ACC112 (cell line): ENCODE measurements around the gene PTPRE.

ENCODE experiments used
- H2AFZ ChIP-seq: fragments of 200-600 bp; sonication (generic); one replicate; pipeline ENCODE4 v1.6.0; 2017; ENCODE audit warnings: antibody characterized with exemption, low read length; ENCODE audit not compliant: unreplicated experiment
- H3K27ac ChIP-seq: fragments of 200-600 bp; sonication (generic); 2 replicates; pipeline ENCODE4 v1.5.1; 2014; ENCODE audit warnings: low read depth, mild to moderate bottlenecking, antibody characterized with exemption, low read length, moderate library complexity
- H3K27me3 ChIP-seq: fragments of 200-600 bp; sonication (generic); 2 replicates; pipeline ENCODE4 v1.6.1; 2014; ENCODE audit warnings: mild to moderate bottlenecking, antibody characterized with exemption, low read length, moderate library complexity, mixed read lengths; ENCODE audit not compliant: insufficient read depth
- H3K36me3 ChIP-seq: fragments of 200-600 bp; sonication (generic); 2 replicates; pipeline ENCODE4 v1.6.1; 2016; ENCODE audit warnings: mild to moderate bottlenecking, antibody characterized with exemption, low read length, moderate library complexity, mixed read lengths; ENCODE audit not compliant: insufficient read depth
- H3K4me1 ChIP-seq: fragments of 200-600 bp; sonication (generic); one replicate; pipeline ENCODE4 v1.6.1; 2016; ENCODE audit warnings: low read length, mixed read lengths; ENCODE audit not compliant: insufficient read depth, unreplicated experiment, control insufficient read depth
- H3K4me3 ChIP-seq: fragments of 200-600 bp; sonication (generic); 2 replicates; pipeline ENCODE4 v1.5.1; 2014; ENCODE audit warnings: mild to moderate bottlenecking, low read depth, low read length
- H3K79me2 ChIP-seq: fragments of 200-600 bp; sonication (generic); one replicate; pipeline ENCODE4 v1.6.0; 2016; ENCODE audit warnings: low read length; ENCODE audit not compliant: control insufficient read depth, unreplicated experiment, insufficient read depth

The PTPRE gene

GRCh38 chr10:127953876-127954275 is 47.0 kb downstream of the PTPRE start:
- Histone ChIP-seq H3K4me1 (peaks cover 6% of the 10 kb centered on the region), H3K27ac (no peak overlapping the region), H3K27me3 (no peaks in the 10 kb centered on the region), H3K36me3 (no peaks in the 10 kb centered on the region), H3K79me2 (no peaks in the 10 kb centered on the region), H2AFZ (no peak overlapping the region), H3K4me3 (no peak overlapping the region)

DNA sequence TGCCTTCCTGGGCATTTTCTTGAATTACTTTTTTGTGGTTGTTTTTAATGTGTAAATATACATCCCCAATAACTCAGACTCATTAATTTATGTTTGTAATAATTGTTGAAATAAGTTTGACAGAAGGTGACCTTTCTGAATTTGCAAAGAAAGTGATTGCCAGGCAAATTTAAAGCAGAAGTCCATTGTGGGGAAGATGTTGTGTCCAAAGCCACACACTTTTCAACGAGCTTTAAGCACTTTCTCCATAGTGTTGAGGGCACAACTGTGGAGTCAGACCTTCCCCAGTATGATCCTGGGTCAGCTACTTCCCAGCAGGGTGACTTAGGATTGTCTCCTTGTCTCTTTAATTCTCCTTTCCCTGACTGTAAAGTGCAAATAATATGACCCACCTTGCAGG is 52.5 kb downstream of the PTPRE start:
- Histone ChIP-seq H3K4me1 (peaks cover 6% of the 10 kb centered on the region), H3K4me3 (no peak overlapping the region), H3K27me3 (no peaks in the 10 kb centered on the region)

GRCh38 chr10:127961071-127961470 is 54.2 kb downstream of the PTPRE start:
- Histone ChIP-seq H3K4me1 (peaks cover 6% of the 10 kb centered on the region), H3K4me3 (no peak overlapping the region), H3K27me3 (no peaks in the 10 kb centered on the region), H2AFZ (no peak overlapping the region), H3K36me3 (no peaks in the 10 kb centered on the region), H3K27ac (no peak overlapping the region), H3K79me2 (no peaks in the 10 kb centered on the region)

More for the DNA sequence above, 52.5 kb downstream of the PTPRE start:
- Histone ChIP-seq H3K79me2 (no peaks in the 10 kb centered on the region), H3K27ac (no peak overlapping the region), H3K36me3 (no peaks in the 10 kb centered on the region), H2AFZ (no peak overlapping the region)

GRCh38 chr10:127962205-127962604 is 55.3 kb downstream of the PTPRE start:
- no peaks in the 10 kb centered on the region for H3K79me2 ChIP-seq
- peaks cover 6% of the 10 kb centered on the region for H3K4me1 ChIP-seq
- H3K36me3 ChIP-seq: no peaks in the 10 kb centered on the region
- H3K27ac ChIP-seq: no peak overlapping the region
- no peaks in the 10 kb centered on the region for H3K27me3 ChIP-seq
- no peak overlapping the region for H3K4me3 ChIP-seq
- H2AFZ ChIP-seq: no peak overlapping the region

DNA sequence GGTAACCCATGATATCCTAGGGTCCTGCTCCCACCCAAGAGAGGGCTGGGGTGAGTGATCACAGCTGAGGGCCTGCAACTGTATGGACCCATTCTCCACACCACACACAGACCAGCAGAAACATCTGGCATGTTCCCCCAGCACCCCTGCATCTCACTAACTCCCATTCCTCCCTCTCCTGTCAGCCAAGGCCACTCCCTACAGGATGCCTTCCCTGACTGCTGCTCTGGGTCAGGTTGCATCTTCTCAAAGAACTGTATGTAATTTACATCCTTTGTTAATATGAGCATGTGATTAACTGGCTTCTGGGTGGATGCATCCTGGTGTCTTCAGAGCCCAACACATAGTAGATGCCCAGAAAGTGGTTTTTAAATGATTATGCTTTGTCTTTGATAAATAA is 56.2 kb downstream of the PTPRE start:
- H3K4me3 ChIP-seq: no peak overlapping the region

DNA sequence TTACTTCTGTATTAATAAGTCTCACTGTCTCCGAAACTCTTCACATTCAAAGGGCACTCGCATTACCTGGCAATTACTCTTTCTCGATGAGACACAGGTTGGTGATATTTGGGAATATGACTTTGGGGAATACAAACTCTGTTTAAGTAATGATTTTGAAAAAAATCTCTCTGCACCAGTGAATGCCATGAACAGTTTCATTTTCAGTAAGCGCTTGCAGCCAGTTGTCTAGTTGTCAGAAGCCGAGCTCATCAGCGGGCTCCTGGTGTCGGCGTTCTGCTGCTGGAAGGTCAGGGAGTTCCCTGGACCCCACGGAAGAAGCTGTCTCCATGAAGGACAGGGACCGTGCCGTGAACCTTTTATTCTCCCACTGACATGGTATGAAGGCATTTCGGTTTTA is 57.7 kb downstream of the PTPRE start:
- Histone ChIP-seq H3K4me1 (no peaks in the 10 kb centered on the region), H3K79me2 (no peaks in the 10 kb centered on the region), H3K27ac (no peak overlapping the region), H3K27me3 (no peaks in the 10 kb centered on the region), H2AFZ (no peak overlapping the region), H3K36me3 (no peaks in the 10 kb centered on the region), H3K4me3 (no peak overlapping the region)

More for the DNA sequence above, 56.2 kb downstream of the PTPRE start:
- Histone ChIP-seq H3K79me2 (no peaks in the 10 kb centered on the region), H3K36me3 (no peaks in the 10 kb centered on the region), H2AFZ (no peak overlapping the region), H3K27ac (no peak overlapping the region), H3K4me1 (peaks cover 4% of the 10 kb centered on the region), H3K27me3 (no peaks in the 10 kb centered on the region)

DNA sequence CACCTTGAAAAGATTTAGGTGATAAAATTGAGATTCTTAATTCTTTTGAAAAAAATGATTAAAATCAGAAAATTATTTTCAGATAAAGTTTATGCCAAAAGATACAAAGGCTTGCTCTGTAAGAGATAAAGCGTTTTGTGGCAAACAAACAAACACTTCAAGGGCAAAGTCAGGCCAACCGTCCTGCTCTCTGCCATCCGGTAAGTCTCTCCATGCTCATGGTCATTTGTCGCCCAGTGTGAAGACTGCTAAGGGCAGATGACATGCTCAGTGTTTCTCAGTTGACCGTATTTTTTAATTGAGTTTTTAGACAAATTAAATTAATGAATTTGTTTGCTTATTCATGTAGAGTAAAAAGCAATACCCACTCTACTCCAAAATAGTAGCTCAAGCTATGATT is 60.0 kb downstream of the PTPRE start:
- no peaks in the 10 kb centered on the region for H3K27me3 ChIP-seq
- no peaks in the 10 kb centered on the region for H3K79me2 ChIP-seq
- H3K36me3 ChIP-seq: no peaks in the 10 kb centered on the region
- H3K4me3 ChIP-seq: no peak overlapping the region
- H3K27ac ChIP-seq: no peak overlapping the region
- no peak overlapping the region for H2AFZ ChIP-seq
- no peaks in the 10 kb centered on the region for H3K4me1 ChIP-seq

- Histone ChIP-seq H3K27me3 (no peaks in the 10 kb centered on the region), H3K4me3 (no peak overlapping the region), H2AFZ (no peak overlapping the region), H3K36me3 (no peaks in the 10 kb centered on the region), H3K27ac (no peak overlapping the region), H3K79me2 (no peaks in the 10 kb centered on the region), H3K4me1 (no peaks in the 10 kb centered on the region)
These were observed 61.1 kb downstream of the PTPRE start for GRCh38 chr10:127968027-127968441.

- Histone ChIP-seq H3K4me1 (no peaks in the 10 kb centered on the region), H3K27me3 (no peaks in the 10 kb centered on the region), H2AFZ (no peak overlapping the region), H3K79me2 (no peaks in the 10 kb centered on the region), H3K27ac (no peak overlapping the region), H3K4me3 (no peak overlapping the region), H3K36me3 (no peaks in the 10 kb centered on the region)
These were observed 61.8 kb downstream of the PTPRE start for GRCh38 chr10:127968659-127969058.

DNA sequence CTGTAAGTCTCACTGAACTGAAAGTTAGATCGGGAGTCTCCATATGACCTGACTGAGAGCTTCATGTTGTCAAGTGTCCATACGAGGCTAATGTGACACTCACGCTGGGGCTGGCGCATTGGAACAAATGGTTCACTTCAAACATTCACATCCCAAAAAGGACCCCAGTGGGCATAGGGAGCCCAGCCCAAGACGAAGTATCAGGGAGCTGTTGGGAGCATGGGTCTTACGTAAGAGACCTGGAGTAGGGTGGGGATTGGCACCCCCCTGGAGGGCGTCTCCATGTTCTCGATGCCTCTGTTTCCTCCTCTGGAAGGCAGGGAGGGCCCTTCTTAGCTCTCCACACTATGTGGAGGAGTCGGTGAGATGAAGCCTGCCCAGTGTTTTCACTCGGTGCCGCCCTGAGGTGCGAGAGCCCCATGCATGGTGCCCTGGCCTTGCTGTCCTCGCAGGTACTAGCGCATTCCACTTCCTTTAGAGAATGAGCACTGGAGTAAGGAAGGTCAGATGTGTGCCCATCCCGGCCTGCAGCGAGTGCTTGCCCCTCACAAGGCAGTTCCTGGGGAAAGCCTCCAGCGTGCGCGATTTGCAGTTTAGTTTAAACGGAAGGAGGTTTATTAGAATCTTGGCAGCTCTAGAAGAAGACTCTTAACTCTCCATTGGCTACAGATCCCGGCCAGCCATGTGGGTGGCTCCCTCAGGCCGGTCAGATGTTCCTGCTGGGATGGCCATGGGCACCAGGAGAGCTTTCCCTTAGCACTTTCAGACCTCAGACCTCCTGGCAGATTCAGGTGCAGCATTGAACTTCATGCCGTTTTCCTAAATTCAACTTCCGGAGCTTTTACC is 64.4 kb downstream of the PTPRE start:
- H3K79me2 ChIP-seq: no peaks in the 10 kb centered on the region
- no peak overlapping the region for H2AFZ ChIP-seq
- no peak overlapping the region for H3K27ac ChIP-seq
- no peak overlapping the region for H3K4me3 ChIP-seq
- no peaks in the 10 kb centered on the region for H3K27me3 ChIP-seq
- H3K4me1 ChIP-seq: peaks cover 6% of the 10 kb centered on the region
- no peaks in the 10 kb centered on the region for H3K36me3 ChIP-seq

DNA sequence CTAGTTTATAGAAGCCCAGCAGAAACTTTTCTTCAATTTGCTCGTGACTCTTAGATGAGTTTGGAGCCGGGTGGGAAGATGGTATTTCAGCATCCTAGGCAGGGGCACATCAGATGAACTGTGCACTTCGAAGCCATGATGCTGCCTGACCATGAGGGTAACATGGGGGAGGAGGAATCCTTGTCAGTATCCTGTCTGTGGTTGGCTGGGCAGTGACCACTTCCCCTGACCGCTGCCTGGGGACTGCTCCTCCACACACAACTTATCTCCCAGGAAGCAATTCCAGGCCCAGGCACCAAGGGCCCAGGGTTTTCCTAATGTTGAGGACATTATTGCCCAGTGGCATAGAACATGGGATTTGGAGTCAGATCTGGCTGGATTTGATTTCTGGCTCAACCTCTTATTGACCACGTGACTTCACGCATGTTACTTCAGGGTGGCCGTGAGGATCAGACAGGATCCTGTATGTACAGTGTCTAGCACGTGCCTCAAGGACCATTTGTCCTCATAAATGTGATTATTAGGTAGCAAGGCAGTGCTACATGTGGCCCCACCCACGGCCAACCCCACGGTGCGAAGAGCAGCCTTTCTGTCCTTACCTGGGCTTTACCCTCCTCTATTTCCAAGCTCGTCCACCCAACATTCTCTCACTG is 65.2 kb downstream of the PTPRE start:
- H3K27ac ChIP-seq: no peak overlapping the region
- H3K79me2 ChIP-seq: no peaks in the 10 kb centered on the region
- H3K4me1 ChIP-seq: peaks cover 13% of the 10 kb centered on the region
- H3K27me3 ChIP-seq: no peaks in the 10 kb centered on the region
- H2AFZ ChIP-seq: no peak overlapping the region
- H3K4me3 ChIP-seq: no peak overlapping the region
- H3K36me3 ChIP-seq: no peaks in the 10 kb centered on the region
